ENCODE measurements around the gene USP25. TPM values are rescaled to one million over a fixed set of nuclear protein-coding genes. Genes with fewer than 3 reads are reported as not detected.

The USP25 gene
- total RNA-seq, 1 donor: 56.1 TPM

DNA sequence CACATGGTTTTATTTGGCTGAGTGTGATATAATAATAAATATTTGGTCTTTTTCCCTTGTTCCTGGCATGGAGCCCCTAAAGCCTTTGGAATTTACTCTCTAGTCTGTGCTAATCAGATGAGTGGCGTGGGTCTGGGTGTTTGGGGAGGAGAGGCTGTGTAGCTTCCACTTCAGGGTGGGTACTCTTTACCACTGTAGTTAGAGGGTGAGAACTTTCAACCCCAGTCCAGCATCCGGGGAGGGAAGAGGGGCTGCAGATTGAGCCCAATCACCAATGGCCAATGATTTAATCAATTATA lies 20.0 kb downstream of the USP25 start:
- H3K27ac ChIP-seq (ENCODE audit: low read depth, low read length): no peak overlapping the region
- H2AFZ ChIP-seq (ENCODE audit: low read length): no peak overlapping the region
- no peak overlapping the region for H3K4me2 ChIP-seq (ENCODE audit: insufficient read depth, low read length)
- H3K9me3 ChIP-seq (ENCODE audit: low read depth, low read length): no peaks in the 10 kb centered on the region
- peaks cover 8% of the 10 kb centered on the region for H3K4me1 ChIP-seq (ENCODE audit: insufficient read depth, low read length)
- H4K20me1 ChIP-seq (ENCODE audit: insufficient read depth, low read length): peaks cover 8% of the 10 kb centered on the region
- H3K79me2 ChIP-seq (ENCODE audit: insufficient read depth, low read length): peaks cover 88% of the 10 kb centered on the region
- no peaks in the 10 kb centered on the region for H3K36me3 ChIP-seq (ENCODE audit: insufficient read depth, low read length)
- TF ChIP-seq, protein P1, sequence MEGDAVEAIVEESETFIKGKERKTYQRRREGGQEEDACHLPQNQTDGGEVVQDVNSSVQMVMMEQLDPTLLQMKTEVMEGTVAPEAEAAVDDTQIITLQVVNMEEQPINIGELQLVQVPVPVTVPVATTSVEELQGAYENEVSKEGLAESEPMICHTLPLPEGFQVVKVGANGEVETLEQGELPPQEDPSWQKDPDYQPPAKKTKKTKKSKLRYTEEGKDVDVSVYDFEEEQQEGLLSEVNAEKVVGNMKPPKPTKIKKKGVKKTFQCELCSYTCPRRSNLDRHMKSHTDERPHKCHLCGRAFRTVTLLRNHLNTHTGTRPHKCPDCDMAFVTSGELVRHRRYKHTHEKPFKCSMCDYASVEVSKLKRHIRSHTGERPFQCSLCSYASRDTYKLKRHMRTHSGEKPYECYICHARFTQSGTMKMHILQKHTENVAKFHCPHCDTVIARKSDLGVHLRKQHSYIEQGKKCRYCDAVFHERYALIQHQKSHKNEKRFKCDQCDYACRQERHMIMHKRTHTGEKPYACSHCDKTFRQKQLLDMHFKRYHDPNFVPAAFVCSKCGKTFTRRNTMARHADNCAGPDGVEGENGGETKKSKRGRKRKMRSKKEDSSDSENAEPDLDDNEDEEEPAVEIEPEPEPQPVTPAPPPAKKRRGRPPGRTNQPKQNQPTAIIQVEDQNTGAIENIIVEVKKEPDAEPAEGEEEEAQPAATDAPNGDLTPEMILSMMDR (IDR thresholded peaks at IDR 0.05; ENCODE audit: extremely low read depth, low read depth, low read length): no peak
- no peak for DNase-seq (ENCODE audit: insufficient read length, low spot score, missing footprints)
- no peak overlapping the region for H3K4me3 ChIP-seq (ENCODE audit: insufficient read depth, low read length)
- H3K27me3 ChIP-seq (ENCODE audit: insufficient read depth, low read length): no peaks in the 10 kb centered on the region

DNA sequence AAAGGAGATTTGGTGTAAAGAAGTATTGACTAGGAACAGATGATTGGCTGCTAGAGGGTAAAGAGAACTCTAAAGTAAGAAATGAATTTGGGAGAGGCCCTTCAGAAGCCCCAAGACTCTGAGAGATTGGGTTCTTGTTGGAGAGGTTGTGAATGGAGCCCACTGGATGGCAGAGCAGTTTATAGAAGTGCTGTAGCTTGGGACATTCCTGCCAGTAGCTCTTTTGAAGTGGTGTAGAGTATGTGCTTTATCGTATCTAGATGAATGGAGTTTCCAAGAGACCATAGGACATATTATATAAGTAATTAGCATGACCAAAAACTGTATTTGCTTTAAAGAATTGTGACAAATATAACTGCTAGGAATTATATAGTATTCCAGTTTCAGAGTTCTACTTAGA lies 21.3 kb downstream of the USP25 start:
- TF ChIP-seq, protein P1 (IDR thresholded peaks at IDR 0.05; ENCODE audit: extremely low read depth, low read depth, low read length): no peak
- no peak overlapping the region for H3K4me2 ChIP-seq (ENCODE audit: insufficient read depth, low read length)
- H3K36me3 ChIP-seq (ENCODE audit: insufficient read depth, low read length): no peaks in the 10 kb centered on the region
- peaks cover 91% of the 10 kb centered on the region for H3K79me2 ChIP-seq (ENCODE audit: insufficient read depth, low read length)
- no peak overlapping the region for H2AFZ ChIP-seq (ENCODE audit: low read length)
- peaks cover 11% of the 10 kb centered on the region for H3K4me1 ChIP-seq (ENCODE audit: insufficient read depth, low read length)
- no peak for DNase-seq (ENCODE audit: insufficient read length, low spot score, missing footprints)
- H3K27ac ChIP-seq (ENCODE audit: low read depth, low read length): no peak overlapping the region
- no peak overlapping the region for H3K4me3 ChIP-seq (ENCODE audit: insufficient read depth, low read length)
- no peaks in the 10 kb centered on the region for H3K9me3 ChIP-seq (ENCODE audit: low read depth, low read length)
- H3K27me3 ChIP-seq (ENCODE audit: insufficient read depth, low read length): no peaks in the 10 kb centered on the region
- peaks cover 8% of the 10 kb centered on the region for H4K20me1 ChIP-seq (ENCODE audit: insufficient read depth, low read length)

DNA sequence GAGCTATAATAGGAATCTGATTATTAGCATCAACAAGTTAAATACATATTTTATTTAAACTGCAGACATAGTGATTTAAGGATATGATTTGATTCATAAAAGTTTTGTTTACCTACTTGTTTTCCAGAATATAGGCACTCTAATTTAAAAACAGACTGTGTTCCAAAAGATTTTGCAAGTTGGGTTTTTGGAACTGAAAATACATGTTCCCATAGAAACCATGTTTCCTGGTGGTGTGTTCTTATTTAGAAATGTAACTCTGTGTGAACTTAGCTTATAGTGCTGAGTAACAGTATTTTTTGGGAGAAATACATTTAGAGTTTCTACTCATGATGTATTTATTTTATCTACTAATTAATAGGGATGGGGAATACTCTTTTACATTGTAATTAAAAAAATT lies 21.8 kb downstream of the USP25 start:
- Histone ChIP-seq H3K4me2 (ENCODE audit: insufficient read depth, low read length) (no peak overlapping the region), H3K4me1 (ENCODE audit: insufficient read depth, low read length) (peaks cover 11% of the 10 kb centered on the region), H3K79me2 (ENCODE audit: insufficient read depth, low read length) (peaks cover 92% of the 10 kb centered on the region), H4K20me1 (ENCODE audit: insufficient read depth, low read length) (peaks cover 8% of the 10 kb centered on the region), H2AFZ (ENCODE audit: low read length) (no peak overlapping the region), H3K36me3 (ENCODE audit: insufficient read depth, low read length) (no peaks in the 10 kb centered on the region), H3K27me3 (ENCODE audit: insufficient read depth, low read length) (no peaks in the 10 kb centered on the region), H3K4me3 (ENCODE audit: insufficient read depth, low read length) (no peak overlapping the region), H3K9me3 (ENCODE audit: low read depth, low read length) (no peaks in the 10 kb centered on the region), H3K27ac (ENCODE audit: low read depth, low read length) (no peak overlapping the region)
- DNase-seq (ENCODE audit: insufficient read length, low spot score, missing footprints): no peak
- TF ChIP-seq, protein P1 (IDR thresholded peaks at IDR 0.05; ENCODE audit: extremely low read depth, low read depth, low read length): no peak

DNA sequence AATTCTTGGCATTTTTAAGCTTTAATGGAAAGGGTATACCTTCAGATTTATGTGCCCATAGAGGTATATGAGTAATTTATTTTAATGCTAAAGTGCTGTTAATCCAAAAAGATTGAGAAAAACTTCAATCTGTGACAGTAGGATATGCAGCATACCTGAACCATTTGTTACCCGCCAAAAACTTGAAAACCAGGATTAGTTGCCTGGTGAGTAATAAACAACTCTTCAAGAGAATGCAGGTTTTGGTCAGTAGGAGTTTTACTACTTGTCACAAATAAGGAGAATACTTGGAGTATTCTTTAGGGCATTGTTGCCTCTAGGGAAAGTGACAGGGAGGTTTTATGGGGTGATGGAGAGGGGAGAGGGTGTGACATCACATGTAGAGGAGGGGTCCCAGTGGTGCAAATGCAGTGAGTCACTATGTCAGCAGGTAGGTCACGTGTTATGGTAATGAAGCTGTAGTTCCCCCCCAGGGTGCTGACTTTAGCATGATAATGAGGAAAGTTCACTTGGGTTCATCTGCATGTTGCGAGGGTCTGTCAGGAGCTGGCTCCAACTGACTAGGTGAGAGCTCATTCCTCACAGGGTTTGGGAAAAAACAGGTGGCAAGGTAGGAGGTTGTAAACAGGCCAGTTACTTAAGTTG lies 23.1 kb downstream of the USP25 start:
- Histone ChIP-seq H3K27ac (ENCODE audit: low read depth, low read length) (no peak overlapping the region), H3K36me3 (ENCODE audit: insufficient read depth, low read length) (no peaks in the 10 kb centered on the region), H2AFZ (ENCODE audit: low read length) (no peak overlapping the region), H4K20me1 (ENCODE audit: insufficient read depth, low read length) (peaks cover 8% of the 10 kb centered on the region), H3K4me2 (ENCODE audit: insufficient read depth, low read length) (no peak overlapping the region), H3K79me2 (ENCODE audit: insufficient read depth, low read length) (peaks cover 94% of the 10 kb centered on the region), H3K4me1 (ENCODE audit: insufficient read depth, low read length) (peaks cover 11% of the 10 kb centered on the region), H3K27me3 (ENCODE audit: insufficient read depth, low read length) (no peaks in the 10 kb centered on the region), H3K4me3 (ENCODE audit: insufficient read depth, low read length) (no peak overlapping the region), H3K9me3 (ENCODE audit: low read depth, low read length) (no peaks in the 10 kb centered on the region)
- no peak for DNase-seq (ENCODE audit: insufficient read length, low spot score, missing footprints)
- TF ChIP-seq, protein P1 (IDR thresholded peaks at IDR 0.05; ENCODE audit: extremely low read depth, low read depth, low read length): no peak
